T1000 (cell line): ENCODE measurements around the gene NUP133.
"Not testable (repeated sequence)": the region's sequence is repeated elsewhere in the genome, so short reads cannot be mapped to it uniquely, and the experiment has no call there.

ENCODE experiments used
- DNase-seq: peaks from one replicate; lab custom pipeline; 2025; ENCODE audit warnings: mixed read lengths; lab: John Stamatoyannopoulos, UW

NUP133 gene

DNA sequence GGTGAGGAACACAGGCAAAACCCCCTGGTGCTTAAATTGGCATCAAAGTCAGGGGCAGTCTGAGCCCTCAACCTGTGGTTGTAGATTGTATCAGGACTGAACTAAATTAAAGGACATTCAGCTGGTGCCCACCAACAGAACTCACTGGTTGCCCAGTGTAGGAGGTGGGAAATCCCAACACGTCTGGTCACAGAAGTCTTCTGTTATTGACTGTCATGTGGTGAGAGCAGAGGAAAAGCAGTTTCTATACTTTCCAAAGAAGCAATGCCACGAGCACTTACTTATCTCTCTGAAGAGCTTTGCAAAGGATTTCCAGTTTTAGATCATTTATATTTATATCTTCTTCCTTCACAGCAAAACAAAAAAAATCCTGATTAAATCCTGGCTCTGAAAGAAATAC, 59.3 kb downstream of the NUP133 start:
- DNase-seq: no peak

- DNase-seq: no peak
These were observed 59.8 kb downstream of the NUP133 start for GRCh38 chr1:229448354-229448753.

DNA sequence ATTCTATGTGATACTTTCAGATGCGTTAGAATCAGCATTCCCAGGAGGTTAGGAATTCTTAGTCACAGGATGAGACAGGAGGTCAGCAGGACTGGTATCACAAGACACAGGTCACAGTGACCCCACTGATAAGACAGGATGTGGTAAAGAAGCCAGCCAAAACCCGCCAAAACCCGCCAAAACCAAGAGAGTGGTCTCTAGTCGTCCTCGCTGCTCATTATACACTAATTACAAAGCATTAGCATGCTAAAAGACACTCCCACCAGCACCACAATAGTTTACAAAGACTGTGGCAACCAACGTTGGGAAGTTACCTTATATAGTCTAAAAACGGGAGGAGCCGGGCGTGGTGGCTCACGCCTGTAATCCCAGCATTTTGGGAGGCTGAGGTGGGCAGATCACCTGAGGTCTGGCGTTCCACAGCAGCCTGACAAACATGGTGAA, 60.3 kb downstream of the NUP133 start:
- no peak for DNase-seq

DNA sequence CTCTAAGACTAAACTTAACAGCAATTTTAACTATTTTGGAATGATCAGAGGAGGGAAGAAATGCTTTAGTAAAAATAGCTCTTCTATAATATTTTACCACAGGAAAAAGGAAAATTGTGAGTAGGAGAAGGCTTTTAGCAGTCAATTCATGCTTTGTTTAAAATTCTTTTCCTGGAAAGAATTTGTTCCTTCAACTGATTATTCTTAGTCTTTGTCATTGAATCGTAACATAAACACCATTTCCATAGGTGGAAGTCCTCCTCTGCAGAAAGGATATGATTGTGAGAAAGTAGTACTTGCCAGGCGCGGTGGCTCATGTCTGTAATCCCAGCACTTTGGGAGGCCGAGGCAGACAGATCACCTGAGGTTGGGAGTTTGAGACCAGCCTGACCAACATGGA, 62.3 kb downstream of the NUP133 start:
- no peak for DNase-seq

DNA sequence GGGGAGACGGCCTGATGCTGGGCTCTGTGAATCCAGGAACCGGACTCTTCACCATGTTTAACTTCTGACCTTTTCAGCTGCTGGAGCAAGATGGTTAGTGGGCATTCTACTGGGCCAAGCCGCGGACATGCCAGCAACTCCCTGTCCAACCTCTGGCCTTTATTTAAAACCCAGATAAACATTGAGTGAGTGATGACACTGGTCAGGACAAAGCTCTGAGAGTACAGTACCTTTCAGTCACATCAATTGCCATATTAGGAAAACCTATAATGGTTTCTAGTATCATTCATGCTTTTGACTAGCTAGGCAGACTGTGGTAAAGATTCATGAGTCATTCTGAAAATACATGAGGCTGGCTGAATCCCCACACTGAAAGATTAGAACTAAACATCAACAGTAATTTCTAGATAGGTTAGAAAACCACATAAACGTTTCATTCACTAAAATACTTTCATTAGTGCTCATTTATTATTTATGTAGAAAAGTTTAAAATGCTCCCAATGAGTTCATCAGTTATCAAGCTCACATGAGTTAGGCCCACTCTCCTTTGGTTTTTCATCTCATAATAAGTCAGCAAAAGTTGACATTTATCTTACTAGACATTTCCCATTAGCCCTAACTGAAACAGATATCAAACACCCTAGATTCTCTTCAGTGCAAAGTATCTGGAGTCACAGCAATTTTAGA, 67.1 kb downstream of the NUP133 start:
- DNase-seq: no peak

DNA sequence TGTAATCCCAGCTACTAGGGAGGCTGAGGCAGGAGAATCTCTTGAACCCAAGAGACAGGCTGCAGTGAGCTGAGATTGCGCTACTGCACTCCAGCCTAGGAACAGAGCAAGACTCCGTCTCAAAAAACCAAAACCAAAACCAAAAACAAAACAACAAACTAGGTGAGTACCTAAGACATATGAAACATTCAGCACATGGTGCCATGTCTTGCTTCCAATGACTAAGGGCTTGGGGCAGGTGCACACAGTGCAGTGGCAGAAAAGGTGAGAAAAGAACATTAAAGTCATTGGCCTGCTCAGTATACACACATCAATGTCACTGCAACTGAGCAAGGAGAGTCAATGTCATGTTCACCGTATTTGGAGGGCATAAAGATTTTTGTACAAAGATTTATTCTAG, 70.1 kb downstream of the NUP133 start:
- no peak for DNase-seq

DNA sequence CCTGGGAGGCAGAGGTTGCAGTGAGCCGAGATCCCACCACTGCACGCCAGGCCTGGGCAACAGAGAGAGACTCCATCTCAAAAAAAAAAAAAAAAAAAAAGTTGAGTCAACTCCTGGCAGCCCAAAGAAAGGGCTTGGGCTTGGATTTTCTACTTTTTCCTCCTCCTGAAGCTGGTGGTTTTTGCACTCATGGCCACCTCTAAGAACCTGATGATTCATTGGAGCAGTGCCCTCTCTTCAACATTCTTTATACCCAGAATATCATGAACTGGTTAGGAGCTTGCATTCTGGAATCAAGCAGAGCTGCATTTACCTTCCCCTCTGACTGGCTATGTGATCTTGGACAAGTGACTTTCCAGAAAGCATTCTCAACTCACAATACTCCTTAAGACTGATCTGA, 70.7 kb downstream of the NUP133 start:
- no peak for DNase-seq

- no peak for DNase-seq
These were observed 71.9 kb downstream of the NUP133 start for GRCh38 chr1:229436201-229436600.

DNA sequence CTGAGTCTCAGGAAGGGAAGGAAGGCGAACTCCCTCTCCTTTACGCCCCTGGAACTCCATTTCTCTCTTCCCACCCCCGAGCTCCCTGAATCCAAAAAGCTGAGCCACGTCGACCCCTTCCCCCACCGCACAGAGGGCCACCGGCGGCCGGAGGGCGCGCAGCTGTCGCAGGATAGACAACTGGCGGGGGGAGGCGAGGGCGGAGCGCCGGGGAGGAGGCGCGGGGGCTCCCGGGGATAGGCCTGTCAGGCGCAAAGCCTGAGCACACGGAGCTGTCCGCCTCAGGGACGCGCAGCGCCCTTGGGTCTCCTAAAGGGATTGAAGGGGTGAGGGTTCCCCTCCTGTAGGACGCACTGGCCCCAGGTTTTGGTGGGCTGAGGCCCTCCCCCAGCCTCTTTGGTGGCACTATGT, 73.5 kb downstream of the NUP133 start:
- DNase-seq: no peak

- no peak for DNase-seq
These were observed 74.0 kb downstream of the NUP133 start, which contains the start of gene ACTA1 for GRCh38 chr1:229434005-229434640. Gene ACTA1, minus strand, starts transcription at chr1:229434094. Its CDS starts 979 bp downstream, at chr1:229433115.

- no peak for DNase-seq
These were observed 74.7 kb downstream of the NUP133 start for GRCh38 chr1:229433364-229434004.

GRCh38 chr1:229432905-229433304, 75.2 kb downstream of the NUP133 start:
- DNase-seq: no peak

DNA sequence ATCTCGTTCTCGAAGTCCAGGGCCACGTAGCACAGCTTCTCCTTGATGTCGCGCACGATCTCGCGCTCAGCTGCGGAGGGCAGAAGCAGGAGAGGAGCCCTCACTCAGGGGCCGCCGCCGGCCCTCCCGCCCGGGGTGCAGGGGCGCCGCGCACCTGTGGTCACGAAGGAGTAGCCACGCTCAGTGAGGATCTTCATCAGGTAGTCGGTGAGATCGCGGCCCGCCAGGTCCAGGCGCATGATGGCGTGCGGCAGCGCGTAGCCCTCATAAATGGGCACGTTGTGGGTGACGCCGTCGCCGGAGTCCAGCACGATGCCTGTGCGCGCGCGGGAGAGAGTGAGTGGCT, 76.1 kb downstream of the NUP133 start:
- no peak for DNase-seq

GRCh38 chr1:229431284-229432115, 76.6 kb downstream of the NUP133 start:
- DNase-seq: no peak

- DNase-seq: no peak
These were observed 77.3 kb downstream of the NUP133 start for GRCh38 chr1:229430761-229431283.

GRCh38 chr1:229428256-229428655, 79.9 kb downstream of the NUP133 start:
- DNase-seq: no peak

DNA sequence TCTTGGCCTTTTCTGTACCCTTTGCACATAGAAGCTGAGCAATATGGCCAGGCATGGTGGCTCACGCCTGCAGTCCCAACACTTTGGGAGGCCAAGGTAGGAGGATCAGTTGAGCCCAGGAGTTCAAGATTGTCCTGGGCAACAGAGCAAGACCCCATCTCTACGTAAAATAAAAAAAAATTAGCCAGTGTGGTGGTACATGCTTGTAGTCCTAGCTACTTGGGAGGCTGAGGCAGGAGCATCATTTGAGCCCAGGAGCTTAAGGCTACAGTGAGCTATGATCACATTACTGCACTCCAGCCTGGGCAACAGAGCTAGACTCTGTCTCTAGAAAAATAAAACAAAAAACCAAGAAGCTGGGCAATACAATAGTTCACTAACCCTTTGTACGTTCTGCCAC, 80.6 kb downstream of the NUP133 start:
- no peak for DNase-seq

GRCh38 chr1:229425564-229426159, 82.5 kb downstream of the NUP133 start:
- no peak for DNase-seq

DNA sequence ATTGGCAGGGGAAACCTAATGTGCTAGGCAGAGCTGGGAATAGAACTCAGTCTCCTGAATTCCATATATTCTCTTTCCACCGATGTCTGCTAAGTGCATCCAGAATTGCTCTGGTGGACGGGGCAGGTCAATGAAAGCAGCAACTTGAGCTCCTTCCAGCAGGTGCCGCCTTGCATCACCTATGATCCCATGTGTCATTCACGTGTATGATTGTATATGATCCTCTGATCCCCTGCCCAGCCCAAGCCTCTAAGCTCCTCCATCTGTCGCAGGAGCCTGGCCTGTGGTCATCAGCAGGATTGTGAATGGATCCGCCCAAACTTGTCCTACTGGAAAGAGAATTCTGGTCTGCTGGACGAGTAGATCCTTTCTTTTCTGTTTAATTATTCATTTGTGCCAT, 87.4 kb downstream of the NUP133 start:
- no peak for DNase-seq

DNA sequence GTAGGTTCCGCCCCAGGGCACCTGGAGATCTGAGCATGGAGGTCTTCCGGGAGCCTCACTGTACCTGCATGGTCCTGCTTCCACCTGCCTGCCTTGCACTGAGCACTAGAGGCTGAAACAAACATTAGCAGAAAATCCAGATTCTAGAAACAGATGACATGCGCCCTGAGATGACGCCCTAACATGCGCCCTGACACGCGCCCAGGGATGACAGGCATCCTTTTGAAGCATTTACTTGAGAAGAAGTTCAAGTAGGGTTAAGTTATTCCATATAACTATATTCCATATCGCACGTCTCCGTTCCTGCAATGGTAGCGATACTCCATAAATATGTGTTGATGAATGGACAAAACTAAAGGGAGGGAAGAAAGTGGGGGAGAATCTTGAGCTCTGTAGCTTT, 87.9 kb downstream of the NUP133 start:
- DNase-seq: no peak

DNA sequence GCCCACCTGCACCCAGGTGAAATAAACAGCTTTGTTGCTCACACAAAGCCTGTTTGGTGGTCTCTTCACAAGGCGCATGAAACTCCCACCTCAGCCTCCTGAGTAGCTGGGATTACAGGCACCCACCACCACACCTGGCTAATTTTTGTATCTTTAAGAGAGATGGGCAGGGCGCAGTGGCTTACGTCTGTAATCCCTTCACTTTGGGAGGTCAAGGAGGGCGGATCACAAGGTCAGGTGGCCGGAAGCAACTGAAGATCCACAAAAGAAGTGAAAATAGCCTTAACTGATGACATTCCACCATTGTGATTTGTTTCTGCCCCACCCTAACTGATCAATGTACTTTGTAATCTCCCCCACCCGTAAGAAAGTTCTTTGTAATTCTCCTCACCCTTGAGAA, 89.6 kb downstream of the NUP133 start:
- DNase-seq: not testable (repeated sequence)

DNA sequence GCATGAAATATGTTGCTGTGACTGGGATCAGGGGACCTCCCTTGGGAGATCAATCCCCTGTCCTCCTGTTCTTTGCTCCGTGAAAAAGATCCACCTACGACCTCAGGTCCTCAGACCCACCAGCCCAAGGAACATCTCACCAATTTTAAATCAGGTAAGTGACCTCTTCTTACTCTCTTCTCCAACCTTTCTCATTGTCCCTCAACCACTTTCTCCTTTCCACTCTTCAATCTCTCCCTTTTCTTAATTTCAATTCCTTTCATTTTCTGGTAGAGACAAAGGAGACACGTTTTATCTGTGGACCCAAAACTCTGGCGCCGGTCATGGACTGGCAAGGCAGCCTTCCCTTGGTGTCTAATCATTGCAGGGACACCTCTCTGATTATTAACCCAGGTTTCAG, 95.3 kb downstream of the NUP133 start:
- DNase-seq: not testable (repeated sequence)
